Measurements from ENCODE around the gene ACSM6.

DNA sequence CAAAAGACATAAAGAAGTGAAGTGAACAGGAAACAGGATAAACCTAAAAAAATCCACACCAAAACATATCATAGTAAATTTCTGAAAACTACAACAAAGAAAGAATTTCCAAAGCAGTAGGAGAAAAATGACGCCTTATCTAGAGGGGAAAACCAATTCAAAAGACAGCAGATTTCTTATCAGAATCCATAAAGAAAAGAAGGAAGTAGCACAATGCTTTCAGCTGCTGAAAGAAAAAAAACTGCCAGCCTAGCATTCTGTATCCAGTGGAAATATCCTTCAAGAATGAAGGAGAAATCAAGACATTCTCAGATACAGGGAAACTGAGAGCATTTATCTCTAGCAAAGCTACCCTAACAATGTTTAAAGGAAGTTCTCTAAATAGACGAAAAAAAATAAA lies 59.0 kb downstream of the ACSM6 start:
- TF ChIP-seq L3MBTL2 (conservative IDR thresholded peaks at IDR 0.05) (no peak), ZNF384 (IDR thresholded peaks at IDR 0.05) (no peak), CTBP1 (IDR thresholded peaks at IDR 0.05; ENCODE audit: borderline replicate concordance) (no peak), FOXM1 (IDR thresholded peaks at IDR 0.05; ENCODE audit: borderline replicate concordance) (no peak), BHLHE40 (IDR thresholded peaks at IDR 0.05; ENCODE audit: borderline replicate concordance) (no peak), SP1 (IDR thresholded peaks at IDR 0.05) (no peak), ELF4 (IDR thresholded peaks at IDR 0.05) (no peak)

All from HEK293T (cell line).